NCI-H526 (cell line): ENCODE measurements around the gene RAD51.

Experiments
- DNase-seq, 2 experiments: peaks; one replicate each; lab custom pipeline; 2025; lab: John Stamatoyannopoulos, UW

The RAD51 gene

DNA sequence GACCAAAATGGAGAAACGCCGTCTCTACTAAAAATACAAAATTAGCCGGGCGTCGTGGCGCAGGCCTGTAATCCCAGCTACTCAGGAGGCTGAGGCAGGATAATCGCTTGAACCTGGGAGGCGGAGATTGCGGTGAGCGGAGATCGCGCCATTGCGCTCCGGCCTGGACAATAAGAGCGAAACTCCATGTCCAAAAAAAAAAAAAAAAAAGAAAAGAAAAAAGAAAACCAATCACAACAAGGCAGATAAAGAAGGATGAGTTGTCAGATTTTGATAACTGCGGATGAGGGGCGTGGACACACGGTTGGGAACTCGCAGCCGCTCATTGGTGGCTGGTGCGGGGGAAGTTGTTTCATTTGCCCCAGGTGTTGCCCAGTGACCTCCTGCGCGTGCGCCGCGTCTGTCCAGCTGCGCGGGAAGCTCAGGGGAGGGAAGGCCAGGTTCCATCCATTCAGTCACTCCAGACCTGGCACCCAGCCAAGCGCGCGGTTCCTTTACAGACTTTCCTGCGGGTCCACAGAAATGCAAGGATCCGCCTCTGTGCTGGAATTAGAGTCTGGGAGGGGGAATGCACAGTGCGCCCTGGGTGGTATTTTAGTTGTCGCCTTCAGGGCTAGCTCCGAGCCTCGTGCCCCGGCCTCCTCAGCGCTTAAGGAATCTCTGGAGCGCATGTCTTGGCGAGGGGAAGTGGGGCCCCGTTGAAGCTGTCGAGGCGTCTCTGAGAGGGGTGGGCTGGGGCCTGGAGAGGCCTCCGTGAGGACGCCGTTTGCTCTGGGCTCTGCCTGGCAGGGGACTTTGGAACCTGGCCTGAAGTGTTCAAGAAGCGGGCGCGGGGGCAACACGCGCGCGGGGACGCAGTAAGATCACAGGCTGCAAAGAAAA is 68.2 kb downstream of the RAD51 start:
- DNase-seq = peak; percentile 61 to 85

DNA sequence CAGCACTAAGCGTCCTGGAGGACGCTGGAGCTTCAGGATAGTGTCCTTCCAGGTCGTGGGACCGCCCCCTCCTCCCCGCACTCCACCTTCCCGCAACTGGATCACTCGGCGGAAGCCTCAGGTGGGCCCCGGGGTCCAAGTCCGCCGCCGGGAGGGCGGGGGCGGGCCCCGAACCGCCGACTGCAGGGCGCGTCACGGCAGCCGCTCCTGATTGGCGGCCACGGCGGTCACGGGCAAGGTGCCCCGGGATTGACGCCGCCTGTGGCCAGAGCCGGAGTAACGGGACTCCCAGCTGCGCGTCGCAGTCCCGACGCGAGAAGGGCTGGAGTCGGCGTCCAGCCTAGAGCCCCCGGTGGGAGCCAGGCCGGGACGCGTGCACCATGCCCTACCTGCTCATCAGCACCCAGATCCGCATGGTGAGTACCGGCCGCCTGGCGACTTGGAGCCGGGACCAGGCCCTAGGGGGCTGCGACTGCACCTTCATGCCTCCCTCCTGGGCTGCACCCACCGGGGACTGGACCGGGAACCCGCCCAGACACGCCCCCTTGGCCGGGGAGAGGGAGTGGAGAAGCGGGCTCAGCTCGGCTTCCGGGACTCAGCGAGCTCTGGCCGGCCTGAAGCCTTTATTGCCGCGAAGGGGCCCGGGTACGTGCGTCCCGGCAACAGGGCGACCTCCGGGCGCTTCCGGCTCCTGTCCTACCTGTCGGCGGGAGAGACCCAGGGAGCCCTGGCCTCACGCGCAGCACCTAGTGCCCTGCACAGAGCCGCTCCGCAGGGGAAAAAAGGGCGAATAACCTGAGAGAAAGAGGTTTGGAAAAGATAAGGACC is 69.0 kb downstream of the RAD51 start, which contains the start of gene GCHFR:
Gene GCHFR, plus strand, starts transcription at position 268 of the 828 bp plus-strand sequence. Its CDS starts 113 bp downstream, at position 381.
- peak; percentile 62 to 88 for DNase-seq

DNA sequence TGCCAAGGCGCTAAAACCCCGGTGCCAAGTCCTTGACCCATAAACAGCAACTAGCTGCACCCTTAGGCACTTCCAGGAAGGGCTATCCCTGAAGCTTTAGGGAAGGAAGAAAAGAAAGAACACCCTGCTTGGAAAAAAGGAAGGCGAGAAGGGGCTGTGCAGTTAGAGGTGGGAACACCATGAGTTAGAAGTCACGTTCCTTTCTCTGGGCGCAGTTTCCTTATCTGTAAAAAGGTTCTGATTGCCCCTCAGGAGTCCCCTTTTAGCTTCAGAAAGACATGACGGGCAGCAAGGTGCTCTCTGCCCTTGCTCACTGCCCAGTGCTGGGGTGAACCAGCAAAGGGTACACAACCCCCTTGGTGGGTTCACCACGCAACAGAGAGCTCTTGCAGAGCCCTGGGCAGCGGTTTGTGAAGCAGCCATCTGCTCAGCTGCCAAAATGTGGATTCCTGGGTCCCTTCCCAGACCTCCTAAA is 69.7 kb downstream of the RAD51 start:
- peak in 1 of 2 experiments; percentile 54 for DNase-seq

DNA sequence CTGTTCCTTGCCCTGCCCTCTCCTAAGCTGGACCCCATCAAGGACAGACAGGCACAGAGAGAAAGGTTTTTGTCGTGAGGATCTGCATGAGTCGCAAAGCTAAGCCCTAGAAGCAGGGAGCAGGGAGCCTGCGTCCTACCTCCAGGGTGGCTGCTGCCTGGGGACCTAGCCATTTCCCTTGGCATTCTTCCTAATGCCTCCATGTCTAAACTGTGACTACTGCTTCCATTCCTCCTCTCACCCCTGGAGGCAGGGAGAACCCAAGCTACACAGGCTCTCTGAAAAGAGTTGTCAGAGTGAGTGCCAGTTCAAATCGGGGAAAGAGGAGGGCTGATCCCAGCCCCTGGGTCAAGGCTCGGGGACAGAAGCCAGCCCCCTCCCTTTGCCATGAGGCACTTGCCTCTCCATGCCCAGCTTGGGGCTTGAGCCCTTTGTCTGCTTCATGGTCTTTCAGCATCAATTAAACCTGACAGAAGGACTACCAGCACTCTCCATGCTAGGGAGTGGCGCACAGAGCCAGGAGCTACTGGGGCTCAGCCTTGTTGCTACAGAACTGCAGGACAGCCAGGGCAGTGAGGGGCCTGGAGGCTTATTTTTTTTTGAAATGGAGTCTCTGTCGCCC is 71.3 kb downstream of the RAD51 start:
- no peak for DNase-seq

DNA sequence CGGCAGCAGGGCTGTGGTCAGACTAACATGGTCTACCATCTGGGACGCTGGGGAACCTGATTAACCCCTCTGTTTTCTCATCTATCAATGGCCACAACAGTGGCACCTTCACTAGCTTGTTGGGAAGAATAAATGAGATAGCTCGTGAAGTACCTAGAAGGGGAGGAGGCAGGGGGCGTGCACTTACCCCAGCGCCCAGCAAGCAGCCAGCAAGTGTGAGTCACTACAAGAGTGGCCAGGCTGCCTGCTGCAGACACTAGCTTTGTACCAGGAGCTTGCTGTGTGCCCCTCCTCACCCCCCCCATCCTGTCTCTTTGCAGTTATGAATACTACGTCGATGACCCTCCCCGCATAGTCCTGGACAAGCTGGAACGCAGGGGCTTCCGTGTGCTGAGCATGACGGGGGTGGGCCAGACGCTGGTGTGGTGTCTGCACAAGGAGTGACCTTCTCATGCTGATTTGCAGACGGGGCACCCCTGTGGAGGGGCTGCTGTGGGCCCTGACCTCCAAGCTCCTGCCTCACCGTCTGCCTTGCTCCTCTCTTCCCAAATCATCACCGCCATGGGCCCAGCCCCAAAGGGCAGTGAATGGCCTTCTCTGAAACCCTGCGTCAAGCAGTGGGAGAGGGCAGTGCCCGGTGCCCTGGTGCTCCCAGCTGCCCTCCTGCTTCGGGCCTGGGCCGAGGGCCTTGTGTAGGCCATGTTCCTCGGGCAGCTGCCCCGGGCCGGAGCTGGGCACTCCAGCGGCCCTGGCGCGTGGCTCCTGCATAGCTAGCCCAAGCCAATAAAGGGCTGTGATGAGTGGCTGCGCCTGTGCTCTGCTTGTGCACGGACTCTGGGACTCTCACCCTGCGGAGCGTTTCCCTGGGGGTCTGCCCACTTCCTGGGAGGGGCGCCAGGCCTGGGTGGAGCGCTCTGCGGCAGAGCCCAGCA is 72.2 kb downstream of the RAD51 start:
- no peak for DNase-seq

DNA sequence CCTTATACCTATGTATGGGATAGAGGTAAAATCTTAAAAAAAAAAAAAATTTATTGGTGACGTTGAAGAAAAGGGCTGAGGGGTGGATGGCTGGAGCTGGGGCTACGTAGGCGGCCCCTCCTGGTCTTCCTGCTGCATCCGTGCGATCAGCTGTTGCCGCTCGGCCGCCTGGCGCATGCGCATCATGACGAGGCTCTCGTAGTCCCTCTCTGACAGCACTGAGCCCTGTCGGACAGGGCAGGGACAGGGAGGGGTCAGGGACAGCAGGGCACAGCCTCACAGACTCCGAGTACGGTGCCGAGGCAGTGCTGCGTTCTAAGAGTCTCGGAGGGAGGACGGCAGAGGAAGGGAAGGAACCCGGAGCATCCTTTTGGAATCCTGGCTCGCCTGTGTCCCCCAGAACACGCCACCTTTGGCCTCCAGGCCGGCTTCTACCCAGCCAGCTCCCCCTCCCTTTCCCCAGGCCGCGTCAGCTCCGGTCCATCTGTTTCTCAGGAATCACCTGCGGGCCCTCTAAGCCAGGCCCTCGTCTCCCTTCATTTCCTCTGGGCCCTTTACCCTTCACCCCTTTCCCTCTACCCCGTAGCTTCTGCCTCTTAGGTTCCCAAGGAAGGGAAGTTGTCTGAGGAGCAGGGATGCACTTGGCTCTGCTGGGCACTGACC is 73.0 kb downstream of the RAD51 start:
- DNase-seq = no peak

DNA sequence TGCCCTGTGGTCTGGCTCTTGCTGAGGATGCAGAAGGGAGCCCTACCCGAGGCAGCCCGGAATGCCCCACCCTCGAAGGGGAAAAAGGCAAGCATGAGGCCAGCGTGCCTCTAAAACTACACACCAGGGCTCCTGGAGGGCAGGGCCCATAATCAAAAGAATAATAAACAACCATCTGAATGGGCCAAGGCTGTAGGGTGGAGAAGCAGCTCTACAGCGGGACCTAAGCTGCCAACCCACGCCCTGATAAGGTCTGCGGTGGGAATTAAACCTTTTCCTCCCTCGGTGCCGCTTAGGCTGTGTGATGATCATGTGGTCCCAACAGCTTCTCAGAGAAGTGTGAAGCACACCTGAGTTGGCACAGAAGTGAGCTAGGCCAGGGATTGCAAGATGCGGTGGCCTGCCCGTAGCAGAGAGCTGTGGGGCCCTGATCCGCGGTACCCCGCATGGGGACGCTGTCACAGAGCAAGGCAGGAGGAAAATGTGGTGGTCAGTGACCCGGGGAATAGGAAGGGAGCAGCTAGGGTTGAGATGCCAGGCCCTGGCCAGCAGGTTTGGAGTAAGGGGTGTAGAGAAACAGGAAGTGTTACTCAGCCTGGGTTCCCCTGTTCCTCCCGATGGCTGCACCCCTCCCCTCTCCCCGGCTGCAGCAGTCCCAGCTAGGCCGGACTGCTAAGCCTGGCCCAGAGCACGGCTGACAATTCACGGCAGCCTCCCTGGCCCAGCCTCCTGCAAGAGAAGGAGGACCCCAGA is 73.7 kb downstream of the RAD51 start:
- DNase-seq = no peak

DNA sequence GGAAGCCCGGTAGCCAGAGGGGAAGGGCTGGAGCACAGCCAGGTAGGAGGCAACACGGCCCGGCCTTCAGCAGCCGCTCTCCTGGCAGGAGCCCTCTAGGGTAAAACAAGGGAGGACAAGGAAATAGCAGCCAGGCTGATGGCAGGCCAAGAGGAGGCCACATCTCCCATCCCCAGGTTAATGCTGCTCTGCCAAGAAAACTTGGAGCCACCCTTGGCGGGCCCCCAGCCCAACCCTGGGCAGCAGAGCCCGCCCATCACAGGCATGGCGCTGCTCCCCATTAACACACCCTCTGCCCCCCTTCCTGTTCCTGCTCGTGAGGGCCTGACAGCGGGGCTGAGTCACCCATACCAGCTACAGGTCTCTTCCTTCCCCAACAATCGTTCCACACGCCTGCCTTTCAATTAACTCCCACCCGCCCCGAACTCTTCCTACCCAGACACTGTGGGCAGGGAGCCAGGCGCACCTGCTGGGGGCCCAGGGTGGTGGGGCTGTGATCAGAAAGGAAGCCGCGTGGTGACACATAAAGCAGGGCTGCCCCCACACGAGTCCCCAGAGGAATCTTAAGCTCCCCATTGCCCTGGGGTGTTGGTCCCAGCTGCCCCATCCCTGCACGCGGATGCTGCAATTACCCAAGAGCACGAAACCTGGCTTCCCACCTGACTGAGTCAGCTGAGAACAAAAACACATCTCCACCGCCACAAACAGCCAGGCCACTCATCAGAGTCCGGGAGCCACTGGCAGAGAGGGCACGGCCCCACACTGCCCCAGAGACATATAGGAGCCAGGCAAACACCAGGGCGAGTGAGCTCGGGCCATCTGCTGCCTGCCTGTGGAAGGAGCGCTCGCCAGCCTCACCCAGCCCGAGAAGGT is 74.5 kb downstream of the RAD51 start, which contains the start of gene C15orf62:
Gene C15orf62, plus strand, starts transcription at position 707 of the 873 bp plus-strand sequence. CDS start 516 bp downstream, outside the sequence.
- no peak for DNase-seq

DNA sequence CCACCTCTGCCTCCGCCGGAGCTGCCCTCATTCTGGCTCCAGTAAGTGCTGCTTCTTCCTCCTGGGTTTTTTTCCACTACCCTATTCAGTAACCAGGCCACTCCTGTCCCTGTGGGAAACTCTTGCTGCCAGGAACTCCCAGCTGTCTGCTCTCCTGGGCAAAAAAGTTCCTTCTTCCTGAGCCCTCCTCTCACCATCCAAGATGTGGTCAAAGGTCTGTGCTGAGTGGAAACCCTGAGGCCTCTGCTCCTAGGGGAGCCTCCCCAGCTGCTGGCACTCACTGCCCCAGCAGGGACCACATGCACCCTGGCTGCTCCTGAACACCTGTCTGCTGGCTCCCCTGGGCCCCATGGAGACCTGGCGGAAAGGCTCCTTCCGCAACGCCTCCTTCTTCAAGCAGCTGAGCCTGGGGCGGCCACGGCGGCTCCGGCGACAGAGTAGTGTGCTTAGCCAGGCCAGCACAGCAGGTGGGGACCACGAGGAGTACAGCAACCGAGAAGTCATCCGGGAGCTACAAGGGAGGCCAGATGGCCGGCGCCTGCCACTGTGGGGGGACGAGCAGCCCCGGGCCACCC is 75.3 kb downstream of the RAD51 start:
- DNase-seq = no peak

DNA sequence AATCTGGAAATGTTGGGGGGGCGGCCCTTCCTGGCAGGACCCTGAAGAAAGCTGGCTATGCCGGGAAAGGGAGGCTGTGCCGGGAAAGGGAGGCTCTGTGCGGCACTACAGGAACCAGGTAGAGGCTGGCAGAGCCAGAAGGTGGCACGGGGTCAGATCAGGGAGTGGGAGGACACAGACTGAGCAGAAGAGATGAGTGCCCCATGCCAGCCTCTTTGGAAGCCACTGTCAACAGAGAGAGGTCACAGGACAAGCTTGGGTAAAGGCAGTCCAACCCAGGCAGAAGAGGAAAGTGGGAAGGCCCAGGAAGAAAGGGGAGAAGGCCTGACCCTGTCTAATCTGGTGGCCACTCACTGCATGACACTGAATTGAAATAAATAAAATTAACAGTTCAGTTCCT is 76.3 kb downstream of the RAD51 start:
- DNase-seq = no peak

DNA sequence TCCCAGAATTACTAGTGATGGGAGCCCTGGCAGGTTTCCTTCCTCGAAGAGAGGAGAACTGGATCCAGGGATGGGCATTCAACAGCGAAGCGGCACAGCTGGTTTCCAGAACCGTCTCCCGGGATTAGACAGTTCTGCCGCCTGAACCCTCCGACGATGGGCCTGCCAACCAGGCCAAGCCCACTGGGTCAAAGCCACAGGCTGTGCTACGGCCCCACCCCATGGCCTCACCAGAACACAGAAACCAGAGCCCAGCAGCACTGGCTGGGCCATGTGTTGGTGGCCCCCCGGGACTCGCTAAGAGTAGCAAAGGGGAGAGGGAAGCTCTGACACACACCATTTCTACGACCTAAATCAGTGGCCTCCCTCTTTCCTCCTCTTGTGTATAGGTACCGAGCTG is 77.0 kb downstream of the RAD51 start:
- DNase-seq = no peak

DNA sequence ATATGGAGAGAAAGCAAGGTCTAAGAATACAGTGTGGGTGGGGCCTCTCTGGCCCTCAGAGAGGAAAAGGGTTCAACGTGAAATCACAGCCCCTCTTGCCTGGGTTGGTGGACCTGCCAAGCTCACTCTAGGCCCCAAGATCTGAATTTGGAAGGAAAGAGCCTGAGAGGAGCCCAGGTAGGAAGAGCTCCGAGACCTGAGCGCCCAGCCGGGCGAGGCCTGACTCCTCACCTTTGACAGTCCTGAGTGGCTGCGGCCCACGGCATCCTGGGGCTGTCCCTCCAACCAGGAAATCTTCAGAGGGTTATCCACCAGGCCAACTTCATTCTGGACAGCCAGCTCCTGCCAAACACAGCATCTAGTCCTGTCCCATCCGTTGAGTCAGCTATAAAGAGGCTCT is 78.5 kb downstream of the RAD51 start:
- no peak for DNase-seq

DNA sequence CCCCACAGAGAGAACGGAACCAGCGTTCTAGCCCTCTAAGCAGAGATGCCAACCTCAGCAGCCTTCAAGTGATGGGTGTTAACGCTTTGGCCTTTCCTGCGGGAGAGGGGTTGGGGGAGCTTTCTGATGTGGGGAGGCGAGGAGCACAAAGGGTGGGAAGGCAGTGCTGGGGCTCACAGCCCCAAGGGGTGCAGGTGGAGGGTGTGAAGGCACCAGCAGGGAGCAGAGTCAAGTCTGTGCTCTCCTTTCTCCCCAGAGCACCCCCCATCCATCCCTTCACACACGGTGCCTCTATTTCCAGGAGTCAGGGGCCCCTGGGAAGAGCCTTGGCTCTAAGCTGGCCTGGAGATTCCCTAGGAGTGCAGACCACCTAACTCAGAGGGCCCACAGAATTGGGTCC is 78.9 kb downstream of the RAD51 start:
- DNase-seq = no peak

DNA sequence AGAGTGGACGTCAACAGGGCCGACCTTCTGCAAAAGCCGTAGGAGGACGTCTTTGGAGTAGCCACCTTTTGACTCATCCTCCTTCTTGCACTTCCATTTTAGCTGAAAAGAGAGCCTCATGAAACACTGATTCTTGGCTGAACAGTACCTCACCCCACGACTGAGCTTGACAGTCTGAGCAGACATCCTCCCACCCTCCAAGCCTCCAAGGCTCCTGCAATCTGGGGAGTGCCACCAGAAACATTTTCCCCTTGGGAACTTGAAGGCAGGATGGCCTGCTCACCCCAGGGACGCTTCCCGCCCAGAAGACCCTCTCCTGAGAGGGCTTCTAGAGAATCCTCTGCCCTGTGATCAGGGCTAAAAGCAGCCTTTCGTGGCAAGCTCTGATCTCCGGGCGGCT is 80.0 kb downstream of the RAD51 start:
- DNase-seq = no peak

DNA sequence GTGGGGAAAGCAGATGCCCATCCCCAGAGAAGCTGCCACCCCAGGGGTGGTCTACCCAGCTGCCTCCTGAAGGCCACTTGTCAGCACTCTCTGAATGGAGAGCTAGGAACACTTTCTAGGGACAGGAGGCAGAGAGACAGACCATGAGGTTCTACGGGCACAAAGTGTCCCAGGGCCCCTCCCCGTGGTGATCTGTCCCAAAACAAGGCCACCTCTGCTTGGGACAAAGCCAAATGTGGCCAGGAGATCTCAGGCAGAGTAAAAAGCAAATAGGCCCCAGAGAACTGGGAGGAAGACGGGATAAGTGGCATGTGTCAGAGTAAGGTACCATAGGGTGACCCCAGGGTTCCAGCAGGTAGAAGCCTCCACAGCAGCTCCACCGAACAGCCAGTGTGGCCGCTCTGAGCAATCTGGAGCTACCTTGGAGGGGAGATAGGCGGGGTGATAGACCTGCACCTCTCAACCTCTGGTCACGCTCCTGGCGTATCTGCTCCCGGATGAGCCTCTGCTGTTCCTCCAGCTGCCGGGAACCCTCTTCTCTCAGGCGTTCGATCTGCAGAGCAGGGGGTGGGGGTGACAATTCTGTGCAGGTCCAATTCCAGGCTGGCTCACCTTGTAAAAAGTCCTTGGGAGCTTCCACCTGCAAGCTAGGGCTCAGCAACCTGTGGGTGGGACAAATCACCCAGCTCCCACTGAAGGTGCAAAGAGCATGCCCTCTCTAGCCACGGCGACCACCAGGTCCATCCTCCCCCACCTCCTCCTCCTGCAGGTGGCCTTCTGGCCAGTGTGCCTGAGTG is 81.0 kb downstream of the RAD51 start:
- no peak for DNase-seq

DNA sequence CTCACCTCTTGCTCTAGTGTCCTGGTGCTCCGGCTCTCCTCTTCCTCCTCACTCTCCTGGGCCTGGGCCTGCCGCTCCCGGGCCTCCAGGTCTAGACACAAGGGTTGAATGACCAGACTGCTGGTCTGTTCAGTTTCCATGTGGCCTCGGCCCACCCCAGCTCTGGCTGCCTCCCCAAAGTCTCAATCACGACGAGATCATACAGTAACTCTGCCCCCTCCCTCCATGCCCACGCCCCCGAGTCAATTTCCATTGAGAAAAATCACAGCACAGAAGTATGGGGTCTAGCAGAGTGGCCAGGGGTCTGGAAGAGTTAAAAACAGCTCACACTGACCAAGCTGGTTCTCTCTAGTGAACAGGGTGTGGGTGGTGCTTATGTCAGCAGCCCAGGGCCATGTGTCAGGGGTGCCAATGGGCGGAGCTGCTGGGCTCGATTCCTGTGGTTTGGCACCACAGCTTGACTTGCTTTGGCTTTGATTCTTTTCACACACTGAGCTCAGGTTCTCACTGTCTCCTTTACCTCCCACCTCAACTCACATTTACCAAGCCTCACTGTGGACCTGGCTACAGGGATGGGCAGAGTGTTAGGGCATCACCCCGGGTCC is 81.7 kb downstream of the RAD51 start:
- DNase-seq = no peak
